ENCODE data around the gene TRIM15.

GRCh38 chr6:30212865-30213666 is 49.7 kb downstream of the TRIM15 start, which contains the start of gene TRIM26:
- TF ChIP-seq CTCF (IDR thresholded peaks at IDR 0.05; ENCODE audit: low read depth, low read length) (no peak), POLR2A (IDR thresholded peaks at IDR 0.05; ENCODE audit: extremely low read depth, insufficient read length) (peak; percentile 81), MAX (IDR thresholded peaks at IDR 0.05; ENCODE audit: low read depth, low read length) (no peak; the same call in 1 of the 2 replicates)

Data from NB4 (cell line).